Caki2 (cell line): ENCODE results near the gene TMEM129. TPM values are rescaled to one million over a fixed set of nuclear protein-coding genes. Genes with fewer than 3 reads are reported as not detected.

Experiments
- DNase-seq: peaks from one replicate; pipeline ENCODE4 v3.0.0-alpha.2; 2015; ENCODE audit warnings: low read depth
- in situ Hi-C: cut with HindIII; loops from 2 replicates; pipeline ENCODE4 v1.10.0; 2016; ENCODE audit warnings: low sequenced_read_pairs, low pct_unique_long_range_greater_than_20kb, mixed read lengths
- total RNA-seq: library from RNA; depleted of rRNA; stranded (reverse); fragments of >200 nt; shearing (Covaris generic); gene quantifications from 2 replicates; pipeline ENCODE4 v1.2.3, GENCODE V29; 2014; ENCODE audit warnings: low replicate concordance

TMEM129 gene
- total RNA-seq, 1 experiment from 2014 or later, result 52.7 TPM

DNA sequence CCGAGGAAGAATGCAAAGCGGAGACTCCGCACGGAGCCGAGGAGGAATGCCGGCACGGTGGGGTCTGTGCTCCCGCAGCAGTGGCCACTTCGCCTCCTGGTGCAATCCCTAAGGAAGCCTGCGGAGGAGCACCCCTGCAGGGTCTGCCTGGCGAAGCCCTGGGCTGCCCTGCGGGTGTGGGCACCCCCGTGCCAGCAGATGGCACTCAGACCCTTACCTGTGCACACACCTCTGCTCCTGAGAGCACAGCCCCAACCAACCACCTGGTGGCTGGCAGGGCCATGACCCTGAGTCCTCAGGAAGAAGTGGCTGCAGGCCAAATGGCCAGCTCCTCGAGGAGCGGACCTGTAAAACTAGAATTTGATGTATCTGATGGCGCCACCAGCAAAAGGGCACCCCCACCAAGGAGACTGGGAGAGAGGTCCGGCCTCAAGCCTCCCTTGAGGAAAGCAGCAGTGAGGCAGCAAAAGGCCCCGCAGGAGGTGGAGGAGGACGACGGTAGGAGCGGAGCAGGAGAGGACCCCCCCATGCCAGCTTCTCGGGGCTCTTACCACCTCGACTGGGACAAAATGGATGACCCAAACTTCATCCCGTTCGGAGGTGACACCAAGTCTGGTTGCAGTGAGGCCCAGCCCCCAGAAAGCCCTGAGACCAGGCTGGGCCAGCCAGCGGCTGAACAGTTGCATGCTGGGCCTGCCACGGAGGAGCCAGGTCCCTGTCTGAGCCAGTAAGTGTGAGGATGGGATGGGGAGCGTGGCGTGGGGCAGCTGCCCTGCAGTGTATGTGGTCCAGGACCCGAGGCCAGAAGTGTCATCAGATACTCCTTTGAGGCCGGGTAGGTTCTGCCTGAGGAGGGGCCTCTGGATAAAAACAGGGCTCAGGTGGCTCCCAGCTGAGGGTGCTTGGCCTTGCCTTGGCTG lies 7.2 kb upstream of the TMEM129 start:
- in situ Hi-C loops, result no loop called here
- no peak for DNase-seq

GRCh38 chr4:1727117-1728031 lies 6.3 kb upstream of the TMEM129 start:
- in situ Hi-C loops, result no loop called here
- DNase-seq, result peak; percentile 88

GRCh38 chr4:1726146-1726934 lies 5.2 kb upstream of the TMEM129 start:
- in situ Hi-C loops, result no loop called here

GRCh38 chr4:1725521-1725920 lies 4.4 kb upstream of the TMEM129 start:
- in situ Hi-C loops, result no loop called here
- no peak for DNase-seq

More at GRCh38 chr4:1726146-1726934, 5.2 kb upstream of the TMEM129 start:
- peak; percentile 82 for DNase-seq

- DNase-seq, result no peak
- in situ Hi-C loops, result no loop called here
These were observed 2.1 kb upstream of the TMEM129 start for GRCh38 chr4:1723131-1723801.

DNA sequence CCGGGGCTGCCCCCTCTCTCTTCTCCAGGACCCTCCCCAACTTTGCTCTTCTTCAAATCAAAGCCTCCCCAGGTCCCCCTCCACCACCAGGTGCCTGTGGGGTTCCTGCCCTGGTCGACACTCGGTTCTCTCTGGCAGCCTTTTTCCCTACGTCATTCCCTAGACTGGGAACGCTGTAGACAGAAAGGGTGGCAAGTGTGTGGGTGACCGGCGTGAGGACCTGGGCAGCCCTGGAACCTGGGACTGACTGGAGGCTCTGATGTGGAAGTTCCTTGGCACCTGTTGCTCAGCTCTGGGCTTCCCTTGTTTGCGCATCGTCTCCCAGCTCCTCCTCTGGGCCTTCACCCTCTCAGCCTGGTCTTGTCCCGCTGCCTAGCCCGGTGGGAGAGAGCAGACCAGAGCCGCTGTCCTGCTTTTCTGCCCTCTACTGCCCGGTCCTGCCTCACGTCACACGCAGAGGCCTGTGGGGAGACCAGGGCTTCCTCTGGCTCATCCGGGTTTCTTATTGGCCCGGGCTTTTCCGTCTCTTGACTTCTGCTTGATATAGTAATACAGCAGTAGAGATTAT lies 1.5 kb upstream of the TMEM129 start:
- peak; percentile 33 for DNase-seq
- in situ Hi-C loops, result no loop called here

GRCh38 chr4:1721666-1722550 lies 785 bp upstream of the TMEM129 start:
- in situ Hi-C loops, result no loop called here
- no peak for DNase-seq

DNA sequence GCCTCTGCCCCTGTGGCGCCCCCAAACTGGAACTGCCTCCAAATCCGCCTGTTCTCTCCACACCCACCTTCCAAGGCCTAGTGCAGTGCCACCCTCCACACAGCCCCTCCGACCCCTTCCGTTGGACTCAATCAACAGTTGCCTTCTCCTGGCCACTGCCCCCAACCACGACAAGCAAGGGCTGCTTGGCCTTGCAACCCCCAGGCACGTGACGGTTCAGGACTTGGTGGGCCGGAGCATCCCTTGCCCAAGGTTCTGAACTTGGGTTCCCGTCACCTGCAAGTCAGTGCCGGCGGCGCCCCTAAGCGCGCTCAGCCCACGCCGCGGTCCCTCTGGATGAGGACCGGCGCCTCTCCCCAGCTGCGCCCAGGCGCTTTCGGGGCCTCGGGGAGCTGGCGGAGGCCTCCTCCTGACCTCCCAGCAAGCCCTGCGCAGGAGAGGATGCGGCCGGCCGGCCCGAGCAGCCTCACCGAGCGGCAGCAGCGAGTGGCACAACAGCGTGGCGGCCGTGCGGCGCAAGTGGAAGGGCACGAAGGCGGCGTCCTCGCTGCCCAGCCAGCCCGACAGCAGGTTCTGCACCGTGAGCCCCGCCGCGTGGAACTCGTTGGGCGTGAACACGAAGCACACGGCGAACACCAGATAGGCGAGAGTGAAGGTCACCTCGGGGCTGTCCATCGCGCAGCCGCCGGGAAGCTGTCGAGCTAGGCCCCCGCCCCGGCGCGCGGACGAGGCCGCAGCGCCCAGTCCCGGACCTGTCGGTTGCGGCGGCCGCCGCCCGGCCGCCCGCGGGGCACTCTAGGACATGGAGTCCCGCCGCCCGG lies 750 bp downstream of the TMEM129 start:
- in situ Hi-C loops, result no loop called here

DNA sequence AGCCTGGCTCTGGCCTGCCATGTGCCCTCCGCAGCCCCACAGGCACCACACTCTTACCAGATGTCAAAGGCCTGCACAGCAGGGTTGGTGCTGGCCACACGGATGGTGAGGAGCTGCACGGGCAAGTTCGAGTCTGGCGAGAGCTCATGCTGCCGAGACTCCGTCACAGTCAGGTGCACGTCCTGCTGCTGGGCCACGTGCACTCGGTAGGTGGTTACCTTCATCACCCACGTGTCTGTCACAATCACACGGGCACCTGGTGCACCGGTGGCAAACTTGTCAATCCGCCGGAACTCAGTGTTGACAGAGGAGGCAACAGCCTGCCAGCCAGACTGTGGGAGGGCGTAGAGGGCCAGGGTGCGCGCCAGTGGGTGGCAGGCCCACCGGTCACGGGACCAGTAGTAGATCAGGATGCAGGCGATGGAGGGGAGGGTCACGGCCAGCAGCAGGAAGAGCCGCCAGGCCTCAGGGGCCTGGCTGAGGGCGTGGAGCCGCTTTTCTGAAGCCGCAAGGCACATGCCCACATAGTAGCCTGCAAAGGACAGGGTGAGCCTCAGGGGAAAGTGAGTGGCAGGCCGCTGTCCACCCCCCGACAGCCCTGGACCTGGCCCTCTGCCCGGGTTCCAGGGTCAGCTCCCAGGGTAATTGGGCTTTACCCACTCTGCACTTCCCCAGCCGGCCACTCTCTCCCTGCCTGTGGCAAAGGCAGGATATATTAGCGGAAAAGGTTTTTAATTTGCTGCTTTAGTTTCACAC lies 2.9 kb downstream of the TMEM129 start:
- DNase-seq, result no peak
- in situ Hi-C loops, result no loop called here

More for the DNA sequence above, 750 bp downstream of the TMEM129 start:
- peak; percentile 48 for DNase-seq

- no peak for DNase-seq
These were observed 3.7 kb downstream of the TMEM129 start for GRCh38 chr4:1717129-1718094.

GRCh38 chr4:1716065-1716945 lies 4.8 kb downstream of the TMEM129 start:
- no peak for DNase-seq
- in situ Hi-C loops, result no loop called here

More at GRCh38 chr4:1717129-1718094, 3.7 kb downstream of the TMEM129 start:
- in situ Hi-C loops, result no loop called here

- DNase-seq, result no peak
- in situ Hi-C loops, result no loop called here
These were observed 5.9 kb downstream of the TMEM129 start for GRCh38 chr4:1715002-1715758.
